Measurements from ENCODE around the gene AAR2.

The AAR2 gene

GRCh38 chr20:36279776-36280175 lies 43.5 kb downstream of the AAR2 start:
- DNase-seq (ENCODE audit: low spot score) = no peak

DNA sequence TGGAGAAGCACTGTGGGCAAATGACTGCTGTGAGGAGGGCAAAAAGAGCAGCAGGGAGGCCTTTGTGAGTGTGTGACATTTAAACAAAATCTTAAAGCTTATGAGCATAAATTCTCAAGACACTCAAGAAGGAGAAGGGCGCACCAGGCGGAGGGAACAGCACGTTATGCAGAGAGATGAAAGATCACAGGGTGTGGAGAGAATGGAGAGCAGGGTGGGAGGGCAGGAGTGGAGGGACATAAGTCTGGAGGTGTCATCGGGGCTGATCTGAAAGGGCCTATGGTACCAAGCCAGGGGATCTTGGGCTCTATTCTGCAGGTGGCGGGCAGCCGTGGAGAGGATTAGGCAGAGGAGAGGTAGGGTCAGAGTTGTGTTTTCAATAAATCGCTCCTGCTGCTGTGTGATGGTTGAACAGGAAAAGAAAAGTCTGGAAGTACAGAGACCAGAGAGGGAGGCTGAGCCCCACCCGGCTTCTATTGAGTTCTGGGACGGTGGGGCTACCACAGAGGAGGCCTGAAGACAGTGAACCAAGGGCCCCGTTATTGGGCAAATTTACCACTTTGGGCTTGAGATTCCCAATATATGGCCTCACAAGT lies 45.6 kb downstream of the AAR2 start:
- DNase-seq (ENCODE audit: low spot score) = no peak

GRCh38 chr20:36284751-36285150 lies 48.5 kb downstream of the AAR2 start:
- DNase-seq (ENCODE audit: low spot score) = no peak

DNA sequence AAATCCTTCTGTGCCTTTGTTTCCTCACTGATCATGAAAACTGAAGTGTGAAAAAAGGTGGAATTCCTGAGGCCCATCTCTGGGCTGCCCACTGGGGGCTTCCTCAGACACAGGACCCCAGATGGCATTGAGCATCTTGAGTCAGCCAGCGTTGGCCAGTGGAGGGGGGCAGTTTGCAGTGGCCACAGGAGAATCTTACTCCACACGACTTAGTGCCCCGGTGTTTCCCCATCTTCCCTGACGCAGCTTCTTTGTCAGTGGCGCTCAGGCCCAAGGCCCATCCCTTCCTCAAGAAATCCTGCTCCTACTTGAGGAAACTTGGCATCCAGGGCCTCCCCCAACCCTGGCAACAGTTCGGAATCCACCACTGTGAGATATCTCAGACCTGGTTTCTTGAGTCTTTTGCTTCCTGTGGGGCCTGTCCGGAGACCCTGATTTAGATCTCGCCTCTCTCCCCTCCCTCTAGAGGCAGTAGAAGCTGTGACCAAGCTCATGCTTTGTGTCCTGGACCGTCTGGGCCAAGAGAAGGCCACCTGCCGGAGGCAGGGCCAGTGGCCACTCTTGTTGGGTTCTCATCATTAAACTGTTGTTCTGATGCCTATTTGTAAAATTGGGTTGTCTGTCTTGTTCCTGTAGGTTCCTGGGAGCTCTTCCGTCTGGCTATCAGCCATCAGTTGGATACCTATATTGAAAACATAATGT lies 49.6 kb downstream of the AAR2 start:
- DNase-seq (ENCODE audit: low spot score) = no peak

DNA sequence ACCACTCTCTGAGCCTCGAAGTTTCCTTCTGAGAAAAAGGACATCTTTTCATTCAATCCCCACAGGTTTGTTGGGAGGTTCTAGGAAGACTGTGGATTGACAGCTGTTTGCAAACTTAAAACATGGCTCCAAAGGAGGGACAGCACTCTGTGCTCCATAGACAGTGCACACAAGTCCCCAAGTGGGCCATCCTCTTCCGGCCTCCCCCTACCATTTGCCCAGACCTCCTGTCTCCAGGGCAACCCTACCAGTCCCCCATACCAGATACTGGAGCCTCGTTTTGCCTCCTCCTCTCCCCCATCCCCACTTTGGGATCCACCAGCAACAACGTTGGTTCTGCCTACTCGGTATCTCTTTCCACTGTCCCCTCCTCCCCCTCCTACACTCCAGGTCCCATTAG lies 61.4 kb downstream of the AAR2 start:
- no peak for DNase-seq (ENCODE audit: low spot score)

- no peak for DNase-seq (ENCODE audit: low spot score)
Measured at GRCh38 chr20:36298061-36298460, 61.8 kb downstream of the AAR2 start.

GRCh38 chr20:36298795-36299339 lies 62.6 kb downstream of the AAR2 start:
- no peak for DNase-seq (ENCODE audit: low spot score)

DNA sequence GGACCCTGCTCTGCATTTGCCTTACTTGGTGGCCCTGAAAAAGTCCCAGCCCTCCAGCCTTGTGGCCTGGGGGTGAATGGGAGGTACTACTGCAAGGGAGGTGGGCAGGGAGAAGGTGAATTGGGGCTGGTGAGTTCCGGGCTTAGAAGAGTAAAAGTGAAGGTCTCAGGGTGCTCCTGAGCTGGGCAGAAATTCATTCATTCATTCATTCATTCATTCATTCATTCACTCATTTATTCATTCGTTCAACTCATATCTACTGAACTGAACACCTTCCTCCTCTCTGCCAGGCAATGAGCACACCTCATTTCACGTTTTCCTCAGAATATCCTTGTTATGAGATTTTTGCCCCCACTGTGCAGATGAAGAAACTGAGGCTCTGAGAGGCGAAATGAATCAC lies 63.2 kb downstream of the AAR2 start:
- DNase-seq (ENCODE audit: low spot score) = no peak

- no peak for DNase-seq (ENCODE audit: low spot score)
Measured at GRCh38 chr20:36301359-36302119, 65.3 kb downstream of the AAR2 start.

DNA sequence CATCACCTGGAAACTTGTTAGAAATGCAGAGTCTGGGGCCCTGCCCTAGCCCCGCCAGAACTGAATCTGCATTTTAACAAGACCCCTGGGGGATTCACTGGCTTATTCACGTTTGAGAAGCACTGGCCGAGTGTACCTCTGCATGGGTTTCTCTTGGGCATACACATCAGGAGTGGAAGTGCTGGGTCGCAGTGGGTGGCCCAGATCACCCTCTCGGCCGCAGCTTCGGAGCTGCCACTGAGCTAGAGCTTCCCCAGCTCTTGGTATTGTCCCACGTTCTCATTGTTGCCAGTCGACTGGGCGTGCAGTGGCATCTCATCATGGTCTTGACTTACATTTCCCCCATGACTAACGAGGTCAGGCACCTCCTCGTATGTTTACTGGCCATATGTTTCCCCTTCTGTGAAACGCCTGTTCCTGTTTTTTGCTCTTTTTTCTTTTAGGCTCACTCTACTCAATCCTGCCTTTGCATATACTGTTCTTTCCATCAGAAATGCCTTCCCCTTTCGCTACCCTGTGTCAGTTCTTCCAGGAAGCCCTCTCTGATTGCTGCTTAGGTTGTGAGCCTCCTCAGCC lies 66.8 kb downstream of the AAR2 start:
- DNase-seq (ENCODE audit: low spot score) = no peak

- DNase-seq (ENCODE audit: low spot score) = no peak
Measured at GRCh38 chr20:36303831-36304230, 67.6 kb downstream of the AAR2 start.

GRCh38 chr20:36304786-36305495 lies 68.7 kb downstream of the AAR2 start:
- DNase-seq (ENCODE audit: low spot score) = no peak

DNA sequence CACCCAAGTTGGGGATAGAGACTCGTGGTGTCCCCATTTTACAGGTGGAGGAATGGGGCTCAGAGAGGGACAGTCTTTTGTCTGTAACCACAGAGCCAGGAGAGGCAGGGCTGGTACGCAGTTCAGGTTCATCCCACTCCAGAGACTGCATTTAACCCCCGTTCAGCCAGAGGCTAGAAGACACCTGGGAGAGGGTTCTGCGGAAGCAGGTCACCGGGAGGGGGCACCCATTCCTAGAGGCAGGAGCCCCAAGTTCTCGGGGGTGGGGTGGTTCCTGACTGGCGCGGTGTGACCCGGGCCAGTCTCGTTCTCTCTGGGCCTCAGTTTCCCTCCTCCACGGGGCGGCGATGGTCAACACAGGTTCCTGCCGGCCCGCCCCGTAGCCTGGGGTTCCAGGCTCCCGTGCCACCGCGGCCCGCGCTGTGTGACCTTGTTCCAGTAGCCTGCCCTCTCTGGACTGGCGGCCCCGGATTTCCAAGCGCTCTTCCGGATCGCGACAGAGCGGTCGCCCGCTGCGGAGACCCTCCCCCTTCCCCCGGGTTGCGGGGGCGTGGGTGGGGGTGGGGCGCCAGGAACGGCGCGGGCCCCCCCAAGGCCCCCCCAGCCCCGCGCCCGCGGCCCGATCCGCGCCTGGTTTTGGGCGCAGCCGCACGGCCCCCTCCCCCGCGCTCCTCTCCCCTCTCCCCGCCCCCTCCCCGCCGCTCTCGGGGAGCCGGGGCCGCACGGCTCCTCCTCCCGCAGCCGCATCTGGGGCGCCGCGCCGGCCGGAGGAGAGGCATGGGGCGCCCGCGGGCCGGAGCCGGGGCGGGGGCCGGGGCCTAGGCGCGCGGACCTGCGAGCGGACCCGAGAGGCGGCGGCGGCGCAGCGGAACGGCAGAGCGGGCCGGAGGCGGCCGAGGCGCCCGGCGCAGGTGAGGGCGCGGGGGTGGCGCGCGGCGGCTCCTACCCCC lies 69.6 kb downstream of the AAR2 start, which contains the start of gene DLGAP4:
Gene DLGAP4 (plus strand): TSS at position 738 of the 950 bp plus-strand sequence. CDS start 125,379 bp downstream, outside the sequence.
- no peak for DNase-seq (ENCODE audit: low spot score)

All from Ammon's horn (tissue), 1 donor.